Coronary artery (tissue), 2 donors: ENCODE measurements around the gene PDZRN3.

Experiments
- DNase-seq: peaks from one replicate; pipeline ENCODE4 v3.0.0-alpha.2; 2017; ENCODE audit warnings: low spot score
- H3K27ac ChIP-seq, 2 donors: fragments of 200-600 bp; sonication (generic); one replicate each; pipeline ENCODE4 v1.5.1; 2016 to 2019
- H3K4me3 ChIP-seq: fragments of 200-600 bp; sonication (generic); 2 replicates; pipeline ENCODE4 v1.5.1; 2016; ENCODE audit warnings: mild to moderate bottlenecking, moderate library complexity
- CTCF ChIP-seq: fragments of 200-600 bp; sonication (generic); IDR thresholded peaks from one replicate; pipeline ENCODE4 v1.5.1; 2019; ENCODE audit warnings: antibody characterized with exemption

Gene PDZRN3

GRCh38 chr3:73511571-73512525, 112.9 kb downstream of the PDZRN3 start:
- H3K27ac ChIP-seq: peak overlapping the region; percentile 45 to 78
- no peak for DNase-seq
- no peak for TF ChIP-seq CTCF
- peak overlapping the region; percentile 49 for H3K4me3 ChIP-seq

- Histone ChIP-seq H3K4me3 (no peak overlapping the region), H3K27ac (peak overlapping the region; percentile 45 to 78)
- TF ChIP-seq CTCF: no peak
- DNase-seq: no peak
Measured at GRCh38 chr3:73510784-73511183, 114.0 kb downstream of the PDZRN3 start.

GRCh38 chr3:73510334-73510733, 114.4 kb downstream of the PDZRN3 start:
- Histone ChIP-seq H3K4me3 (no peak overlapping the region), H3K27ac (peak overlapping the region; percentile 63 to 78)
- no peak for TF ChIP-seq CTCF
- DNase-seq: no peak

GRCh38 chr3:73509816-73510215, 114.9 kb downstream of the PDZRN3 start:
- peak overlapping the region; percentile 63 to 78 for H3K27ac ChIP-seq
- TF ChIP-seq CTCF: no peak

GRCh38 chr3:73509066-73509465, 115.7 kb downstream of the PDZRN3 start:
- Histone ChIP-seq H3K27ac (peak overlapping the region; percentile 63 to 78), H3K4me3 (no peak overlapping the region)
- TF ChIP-seq CTCF: no peak
- DNase-seq: no peak

More at GRCh38 chr3:73509816-73510215, 114.9 kb downstream of the PDZRN3 start:
- no peak for DNase-seq
- H3K4me3 ChIP-seq: no peak overlapping the region

- H3K4me3 ChIP-seq: no peak overlapping the region
- DNase-seq: no peak
- peak overlapping the region; percentile 63 to 78 for H3K27ac ChIP-seq
- peak; percentile 58 for TF ChIP-seq CTCF
Measured at GRCh38 chr3:73508330-73508954, 116.3 kb downstream of the PDZRN3 start.
